Stimulated activated CD4-positive, alpha-beta T cell treated with anti-CD3 and anti-CD28 coated beads, Interleukin-4, amount 100 ng/mL, for 4 hours (primary cell): ENCODE measurements around the gene PALLD.

Source experiments
- DNase-seq, 2 experiments: peaks; one replicate each; pipeline ENCODE4 v3.0.0-alpha.2; 2020

PALLD gene

DNA sequence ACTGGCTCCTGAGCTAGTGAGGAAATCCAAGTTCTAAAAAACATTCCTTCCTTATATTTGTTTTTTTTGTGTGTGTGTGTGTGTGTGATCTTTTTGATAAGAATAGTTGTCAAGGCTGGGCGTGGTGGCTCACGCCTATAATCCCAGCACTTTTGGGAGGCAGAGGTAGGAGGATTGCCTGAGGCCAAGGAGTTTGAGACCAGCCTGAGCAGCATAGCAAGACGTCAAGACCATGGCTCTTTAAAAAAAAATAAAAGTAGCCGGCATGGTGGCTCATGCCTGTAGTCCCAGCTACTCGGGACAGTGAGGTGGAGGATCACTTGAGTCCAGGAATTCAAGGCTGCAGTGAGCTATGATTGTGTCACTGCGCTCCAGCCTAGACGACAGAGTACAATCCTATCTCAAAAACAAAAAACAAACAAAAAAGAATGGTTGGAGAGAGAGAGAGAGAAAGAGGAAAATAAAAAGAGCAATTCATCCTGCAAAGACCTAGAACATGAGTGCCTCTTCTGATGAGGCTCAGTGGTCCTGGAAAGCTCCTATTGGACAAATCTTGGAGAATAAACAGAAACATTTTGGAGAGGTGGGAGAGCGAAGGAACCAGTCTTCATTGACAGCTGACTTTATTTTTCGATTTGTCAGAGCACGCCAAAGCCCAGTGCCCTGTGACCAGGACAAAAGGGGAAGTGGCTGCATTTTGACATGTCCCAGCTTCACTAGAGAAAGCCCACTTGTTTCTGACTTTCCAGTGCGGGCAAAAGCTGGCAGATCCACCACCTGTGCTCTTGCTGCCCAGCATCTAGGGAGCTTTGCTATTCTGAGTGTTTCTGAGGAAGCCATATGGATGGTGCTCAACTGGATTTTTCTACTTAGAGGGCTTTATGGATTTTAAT, 244.7 kb downstream of the PALLD start:
- no peak for DNase-seq

DNA sequence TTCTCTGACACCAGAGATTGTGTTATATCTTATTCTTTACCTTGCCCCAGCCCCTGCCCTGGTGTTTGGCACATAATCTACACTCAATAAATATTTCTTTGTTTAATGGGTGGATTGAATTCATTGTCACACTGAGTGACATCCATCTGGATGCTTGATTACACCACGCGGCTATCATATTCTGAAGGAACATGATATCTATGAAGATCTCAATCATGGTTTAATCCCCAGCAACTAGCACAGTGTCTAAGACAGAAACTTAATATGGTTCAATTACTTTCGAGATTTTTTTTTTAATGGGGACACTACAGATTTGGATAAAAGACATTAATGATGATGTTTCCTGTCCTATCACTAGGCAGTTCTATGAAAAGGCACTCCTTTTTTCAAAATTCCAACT, 246.3 kb downstream of the PALLD start:
- no peak for DNase-seq

DNA sequence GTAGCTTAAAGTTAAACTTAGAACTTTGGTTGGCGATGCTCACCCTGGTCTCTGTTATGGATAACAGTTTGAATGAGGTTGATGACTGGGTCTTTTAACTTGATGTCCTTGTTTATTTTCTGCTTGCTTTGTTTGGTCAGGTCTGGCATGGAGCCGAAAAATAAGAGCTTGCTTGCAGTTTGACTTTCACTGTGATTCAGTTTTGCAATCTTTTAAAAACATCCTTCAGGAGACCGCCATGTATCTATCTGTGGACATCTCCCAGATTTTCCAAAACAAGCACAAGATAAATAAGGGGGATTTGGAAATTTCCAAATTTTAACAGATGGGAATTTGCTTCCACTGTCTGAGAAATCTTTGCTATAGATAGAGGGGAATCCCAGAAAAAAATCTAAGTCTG, 246.7 kb downstream of the PALLD start:
- no peak for DNase-seq

- no peak for DNase-seq
Measured at GRCh38 chr4:168744021-168744420, 247.2 kb downstream of the PALLD start.

DNA sequence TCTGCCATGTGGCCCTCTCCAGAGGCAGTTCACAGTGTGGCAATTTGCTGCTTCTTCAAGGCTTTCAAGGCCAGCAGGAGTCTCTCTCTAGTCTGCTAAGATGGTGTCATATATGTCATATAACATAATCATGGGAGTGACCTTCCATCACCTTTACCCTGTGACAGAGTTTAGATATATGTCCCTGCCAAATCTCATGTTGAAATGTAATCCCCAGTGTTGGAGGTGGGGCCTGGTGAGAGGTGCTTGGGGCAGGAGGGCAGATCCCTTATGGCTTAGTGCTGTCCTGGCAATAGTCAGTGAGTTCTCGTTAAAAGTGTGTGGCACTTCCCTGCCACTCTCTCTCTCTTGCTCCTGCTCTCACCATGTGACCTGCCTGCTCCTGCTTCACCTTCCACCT, 252.0 kb downstream of the PALLD start:
- DNase-seq: no peak

DNA sequence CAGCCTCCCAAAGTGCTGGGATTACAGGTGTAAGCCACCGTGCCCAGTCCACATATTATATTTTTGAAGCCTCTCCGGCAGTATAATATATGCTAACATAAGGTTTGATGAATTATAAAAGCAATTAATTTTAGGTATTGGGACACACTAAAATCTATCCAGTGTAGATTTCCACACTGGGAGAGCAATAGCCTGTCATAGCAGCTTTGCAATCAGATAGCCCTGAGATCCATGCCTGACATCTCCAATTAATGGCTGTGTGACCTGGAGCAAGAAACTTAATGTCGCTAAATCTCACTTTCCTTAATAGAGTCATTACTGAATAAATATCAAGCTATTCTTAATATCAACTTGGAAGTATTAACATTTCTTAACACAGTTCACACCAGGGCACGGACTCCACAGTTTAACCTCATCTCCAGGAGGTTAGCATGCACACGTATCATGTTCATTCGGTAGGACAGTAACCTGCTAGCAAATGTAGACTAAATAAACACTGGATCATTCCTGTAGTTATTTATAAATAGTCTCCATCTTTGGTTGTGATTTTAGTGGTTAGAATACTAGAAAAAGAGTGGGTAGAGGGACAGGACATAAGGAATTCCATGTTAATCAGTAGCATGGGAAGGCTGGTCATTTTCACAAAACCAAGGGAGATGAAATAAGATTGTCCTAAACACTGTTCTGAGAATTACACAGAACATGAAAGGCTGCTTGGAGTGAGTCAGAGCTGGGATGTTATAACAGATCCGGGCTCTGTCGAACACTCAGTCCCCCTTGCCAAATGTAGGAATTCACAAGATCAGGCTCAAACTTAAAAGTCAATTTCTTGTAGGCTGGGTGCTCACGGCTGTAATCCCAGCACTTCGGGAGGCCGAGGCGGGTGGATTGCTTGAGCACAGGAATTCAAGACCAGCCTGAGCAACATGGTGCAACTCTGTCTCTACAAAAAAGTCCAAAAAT, 254.7 kb downstream of the PALLD start:
- no peak for DNase-seq

DNA sequence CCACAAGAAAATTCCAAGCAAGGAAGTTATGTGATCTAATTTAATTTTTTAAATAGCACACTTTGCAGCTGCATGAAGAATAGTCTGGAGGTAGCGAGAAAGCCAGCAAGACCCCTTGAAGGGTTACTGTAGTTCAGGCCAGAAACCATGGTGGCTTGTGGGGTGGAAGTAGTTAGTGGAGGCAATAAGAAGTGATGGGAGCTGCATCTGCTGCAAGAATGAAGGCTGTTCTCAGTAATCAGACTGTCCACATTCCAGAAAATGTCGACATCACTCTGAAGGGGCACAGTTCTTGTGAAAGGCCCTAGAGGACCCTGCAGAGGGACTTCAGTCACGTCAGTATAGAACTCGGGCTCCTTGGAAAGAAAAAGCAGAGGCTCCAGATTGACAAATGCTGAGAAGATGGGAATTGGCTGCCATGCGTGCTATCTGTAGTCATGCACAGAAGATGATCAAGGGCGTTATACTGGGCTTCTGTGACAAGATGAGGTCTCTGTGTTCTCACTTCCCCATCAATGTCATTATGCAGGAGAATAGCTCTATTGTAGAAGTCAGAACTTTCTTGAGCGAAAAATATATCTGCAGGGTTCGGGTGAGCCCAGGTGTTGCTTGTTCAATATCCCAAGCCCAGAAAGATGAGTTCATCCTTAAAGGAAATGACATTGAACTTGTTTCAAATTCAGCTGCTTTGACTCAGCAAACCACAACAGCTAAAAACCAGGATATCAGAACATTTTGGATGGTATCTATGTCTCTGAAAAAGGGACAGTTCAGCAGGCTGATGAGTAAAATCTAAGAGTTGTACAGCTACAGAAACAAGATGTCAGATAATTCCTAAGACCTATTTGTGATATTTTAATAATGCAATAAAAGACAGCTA, 259.0 kb downstream of the PALLD start:
- DNase-seq: no peak

DNA sequence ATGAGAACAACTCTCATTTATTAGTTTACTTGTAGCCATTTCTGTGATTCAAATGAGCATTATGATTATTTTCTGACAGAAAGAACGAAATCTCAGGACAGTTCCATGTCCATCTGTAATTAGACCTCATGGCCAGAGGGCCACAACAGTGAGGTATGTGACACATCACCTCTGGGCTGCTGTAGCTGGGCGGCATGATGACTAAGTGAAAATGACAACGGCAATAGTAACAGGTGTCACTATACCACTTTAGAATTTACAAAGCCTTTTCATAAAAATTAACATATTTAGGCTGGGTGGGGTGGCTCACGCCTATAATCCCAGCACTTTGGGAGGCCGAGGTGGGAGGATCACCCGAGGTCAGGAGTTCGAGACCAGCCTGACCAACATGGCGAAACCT, 260.6 kb downstream of the PALLD start:
- no peak for DNase-seq

- DNase-seq: no peak
Measured at GRCh38 chr4:168758351-168758876, 261.6 kb downstream of the PALLD start.

DNA sequence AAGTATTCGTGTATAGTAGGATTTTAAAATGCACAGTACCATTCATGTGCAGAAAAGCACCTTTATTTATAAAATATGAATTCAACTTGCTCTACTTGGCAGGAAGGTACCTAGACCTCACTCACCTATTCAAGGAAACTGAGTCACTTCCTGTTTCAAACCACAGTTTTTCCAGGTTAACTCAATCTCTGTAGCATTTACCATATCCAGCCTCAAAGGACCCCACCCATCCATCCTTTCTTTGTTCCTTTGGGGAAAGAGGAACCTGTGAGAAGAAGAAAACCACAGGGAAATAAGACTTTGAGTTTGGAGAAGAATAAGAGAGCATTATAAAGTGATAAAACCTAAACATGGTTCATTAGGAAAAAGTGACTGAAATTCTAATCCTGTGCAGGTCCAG, 262.5 kb downstream of the PALLD start:
- DNase-seq: no peak

DNA sequence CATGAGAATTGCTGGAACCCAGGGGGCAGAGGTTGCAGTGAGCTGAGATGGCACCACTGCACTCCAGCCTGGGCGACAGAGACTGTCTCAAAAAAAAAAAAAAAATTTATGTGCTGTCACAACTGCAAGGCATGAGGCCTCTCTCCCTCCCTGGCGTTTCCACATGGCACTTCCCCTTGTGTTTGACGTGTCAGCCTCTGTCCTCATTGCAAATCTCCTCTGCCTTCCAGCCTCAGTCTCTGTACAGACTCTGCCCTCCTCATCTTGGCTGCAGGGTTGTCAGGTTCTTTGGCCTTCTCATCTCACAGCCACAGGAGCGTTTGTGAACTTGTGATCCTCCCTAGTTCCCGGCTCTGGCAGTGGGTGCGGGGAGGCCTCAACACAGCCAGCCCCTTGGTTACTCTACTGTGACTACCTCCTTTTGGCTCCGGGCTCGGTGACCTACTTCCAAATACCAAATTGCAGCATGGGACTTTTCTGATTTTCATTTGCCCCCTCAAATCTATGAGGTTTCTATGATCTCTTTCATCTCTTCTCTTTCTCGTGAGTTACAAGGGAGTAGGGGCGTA, 263.2 kb downstream of the PALLD start:
- no peak for DNase-seq

DNA sequence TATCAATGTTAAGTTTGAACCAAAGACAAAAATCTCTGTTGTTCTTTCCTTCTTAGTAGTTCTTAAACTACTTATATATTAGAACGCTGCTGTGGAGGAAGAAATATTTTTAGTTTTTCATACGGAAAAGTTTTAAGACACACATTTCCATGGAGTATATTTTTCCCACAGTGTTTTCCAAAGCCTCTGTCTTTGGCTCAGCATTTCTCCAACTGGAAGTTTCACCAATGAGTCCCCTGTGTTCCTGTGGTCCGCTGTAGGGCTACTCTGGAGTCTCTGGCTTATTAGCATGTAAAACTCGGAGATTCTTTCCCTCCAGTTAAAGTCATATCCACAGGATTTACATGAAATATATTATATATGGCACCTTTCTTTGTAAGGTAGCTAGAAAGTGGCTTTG, 264.2 kb downstream of the PALLD start:
- no peak for DNase-seq

DNA sequence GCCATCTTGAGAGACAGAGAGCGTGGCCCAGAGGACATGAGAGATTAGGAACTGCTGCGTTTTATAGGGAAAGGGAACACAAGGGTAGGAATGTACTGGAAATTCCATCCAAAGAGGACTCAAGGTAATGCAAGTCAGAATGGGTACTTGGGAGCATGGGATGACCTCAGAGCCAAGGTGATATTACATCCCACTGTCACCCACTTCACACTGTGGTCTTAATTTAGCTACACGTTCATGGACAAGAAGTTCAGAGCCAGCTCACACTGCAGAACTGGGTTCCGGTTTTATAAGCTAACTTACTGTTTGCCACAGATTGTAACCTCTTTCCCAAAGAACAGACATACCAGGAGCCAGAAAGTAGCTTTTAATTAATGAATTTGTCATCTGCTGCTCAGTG, 268.5 kb downstream of the PALLD start:
- DNase-seq: no peak

- no peak for DNase-seq
Measured at GRCh38 chr4:168765726-168766125, 268.9 kb downstream of the PALLD start.

GRCh38 chr4:168766604-168767316, 269.9 kb downstream of the PALLD start:
- no peak for DNase-seq

DNA sequence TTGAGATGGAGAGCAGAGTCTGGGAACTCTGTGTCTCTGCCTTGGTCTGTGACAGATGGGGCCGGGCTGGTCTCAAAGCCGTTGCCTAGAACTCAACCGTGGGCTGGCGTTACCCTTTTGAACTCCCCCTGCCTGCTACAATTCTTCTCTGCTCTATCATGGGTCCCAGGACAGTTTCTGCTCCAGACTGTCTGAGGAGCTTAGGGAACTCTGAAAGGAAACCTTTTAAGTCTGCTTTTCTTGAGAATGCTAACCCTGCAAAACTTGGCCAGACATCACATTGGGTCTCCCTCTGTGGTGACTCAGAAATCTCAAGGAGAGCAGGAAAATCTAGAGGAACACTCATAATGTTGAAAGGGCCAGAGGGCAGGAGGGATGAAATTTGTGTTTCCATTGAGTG, 272.6 kb downstream of the PALLD start:
- no peak for DNase-seq

DNA sequence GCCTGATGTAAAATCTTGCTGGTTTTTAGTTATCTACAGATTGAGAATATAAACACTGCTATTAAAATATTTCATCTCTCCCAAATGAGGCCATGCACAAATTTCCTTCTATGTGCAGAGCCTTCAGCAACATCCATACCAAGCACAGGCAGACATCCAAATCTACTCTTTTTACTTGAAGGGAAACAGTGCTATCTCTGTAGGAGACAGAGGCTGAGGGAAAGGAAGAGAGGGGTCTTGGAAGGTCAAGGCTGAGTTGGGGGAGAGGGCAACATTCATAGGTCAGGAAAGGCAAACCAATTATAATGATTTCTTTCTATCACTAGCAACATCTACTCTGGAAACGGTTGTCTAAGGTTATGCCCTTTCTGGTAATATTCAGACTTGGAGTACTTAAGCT, 273.0 kb downstream of the PALLD start:
- no peak for DNase-seq

- DNase-seq: no peak
Measured at GRCh38 chr4:168771251-168771650, 274.4 kb downstream of the PALLD start.

GRCh38 chr4:168773388-168774195, 276.7 kb downstream of the PALLD start:
- DNase-seq: no peak

- no peak for DNase-seq
Measured at GRCh38 chr4:168776382-168776781, 279.5 kb downstream of the PALLD start.
